ENCODE results near the gene PAPOLB.

DNA sequence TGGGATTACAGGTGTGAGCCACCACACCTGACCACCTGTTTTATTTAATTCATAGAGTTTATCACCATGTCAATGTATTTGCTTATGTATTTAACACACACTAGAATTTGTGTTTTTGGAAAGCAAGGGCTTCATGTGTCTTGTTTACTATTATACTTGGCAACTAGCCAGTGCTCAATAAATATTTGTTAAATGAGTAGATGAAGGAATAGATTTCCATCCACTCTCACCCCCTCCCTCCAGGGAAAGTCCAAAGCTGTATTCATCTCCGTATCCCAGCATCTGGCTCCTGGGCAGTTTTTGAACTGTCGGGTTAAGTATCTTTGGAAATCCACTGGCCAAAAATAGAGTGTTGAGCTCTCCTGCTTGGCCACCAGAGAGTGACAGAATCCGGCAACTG, 26.3 kb upstream of the PAPOLB start:
- TF ChIP-seq EZH2 (IDR thresholded peaks at IDR 0.05; ENCODE audit: borderline replicate concordance) (no peak), EZH2phosphoT487 (IDR thresholded peaks at IDR 0.05; ENCODE audit: low read depth, severe bottlenecking, unreplicated experiment) (no peak)
- TF ChIP-seq, protein P1, sequence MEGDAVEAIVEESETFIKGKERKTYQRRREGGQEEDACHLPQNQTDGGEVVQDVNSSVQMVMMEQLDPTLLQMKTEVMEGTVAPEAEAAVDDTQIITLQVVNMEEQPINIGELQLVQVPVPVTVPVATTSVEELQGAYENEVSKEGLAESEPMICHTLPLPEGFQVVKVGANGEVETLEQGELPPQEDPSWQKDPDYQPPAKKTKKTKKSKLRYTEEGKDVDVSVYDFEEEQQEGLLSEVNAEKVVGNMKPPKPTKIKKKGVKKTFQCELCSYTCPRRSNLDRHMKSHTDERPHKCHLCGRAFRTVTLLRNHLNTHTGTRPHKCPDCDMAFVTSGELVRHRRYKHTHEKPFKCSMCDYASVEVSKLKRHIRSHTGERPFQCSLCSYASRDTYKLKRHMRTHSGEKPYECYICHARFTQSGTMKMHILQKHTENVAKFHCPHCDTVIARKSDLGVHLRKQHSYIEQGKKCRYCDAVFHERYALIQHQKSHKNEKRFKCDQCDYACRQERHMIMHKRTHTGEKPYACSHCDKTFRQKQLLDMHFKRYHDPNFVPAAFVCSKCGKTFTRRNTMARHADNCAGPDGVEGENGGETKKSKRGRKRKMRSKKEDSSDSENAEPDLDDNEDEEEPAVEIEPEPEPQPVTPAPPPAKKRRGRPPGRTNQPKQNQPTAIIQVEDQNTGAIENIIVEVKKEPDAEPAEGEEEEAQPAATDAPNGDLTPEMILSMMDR (IDR thresholded peaks at IDR 0.05; ENCODE audit: poor library complexity): no peak
